Lower leg skin (tissue), 3 donors: ENCODE results near the gene IFT27.
"Not testable (repeated sequence)": the region's sequence is repeated elsewhere in the genome, so short reads cannot be mapped to it uniquely, and the experiment has no call there.

Experiments used
- CTCF ChIP-seq, 3 donors: fragments of 450-650 bp; IDR thresholded peaks; one replicate each; pipeline ENCODE4 v1.5.1; 2016; ENCODE audit warnings: antibody characterized with exemption in 3 of 3, mild to moderate bottlenecking in 3 of 3, moderate library complexity in 2 of 3
- POLR2A ChIP-seq, 2 donors: fragments of 450-650 bp; IDR thresholded peaks; one replicate each; pipeline ENCODE4 v1.6.1; 2016 to 2017; ENCODE audit warnings: antibody characterized with exemption in 2 of 2, mild to moderate bottlenecking in 1 of 2, moderate library complexity in 1 of 2

- TF ChIP-seq CTCF, POLR2A (IDR thresholded peaks at IDR 0.05): not testable (repeated sequence)
Measured at GRCh38 chr22:36754881-36755280, 21.0 kb downstream of the IFT27 start.
